Measurements from ENCODE around the gene CRB2. TPM values are rescaled to one million over a fixed set of nuclear protein-coding genes. Genes with fewer than 3 reads are reported as not detected.

The CRB2 gene
- total and polyA plus RNA-seq, 3 experiments from 2014 or later, result 0.05 TPM; not detected in 2

DNA sequence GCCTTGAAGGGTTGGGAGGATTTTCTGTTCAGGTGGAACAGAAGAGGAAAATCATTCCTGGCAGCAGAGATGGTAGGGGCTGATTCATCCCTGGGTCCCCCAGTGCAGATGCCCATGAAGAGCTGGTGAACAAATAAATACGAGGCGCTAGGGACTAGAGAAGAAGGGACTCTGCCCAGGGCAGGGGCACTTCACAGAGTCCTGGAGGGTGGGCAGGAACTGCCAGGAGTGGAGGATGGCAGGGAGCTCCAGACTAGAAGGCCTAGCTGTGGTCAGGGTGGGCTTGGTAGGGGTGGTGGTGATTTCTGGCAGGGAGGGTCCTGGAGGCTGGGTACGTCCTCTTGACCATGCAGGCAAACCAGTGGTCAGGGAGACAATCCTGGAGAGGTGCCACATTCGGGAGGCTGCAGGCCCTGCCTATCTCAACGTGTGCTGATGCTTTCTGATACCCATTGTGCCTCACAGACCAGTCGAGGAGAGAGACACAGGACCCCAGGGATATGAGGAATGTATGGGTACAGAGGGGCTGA is 69.9 kb downstream of the CRB2 start:
- Mint-ChIP-seq H3K9me3 (no peaks in the 10 kb centered on the region), H3K27me3 (peaks cover 0 to 1% of the 10 kb centered on the region in 2 donors), H3K4me3 (no peak overlapping the region), H3K27ac (no peak overlapping the region), H3K36me3 (peaks cover 14 to 34% (median 34%) of the 10 kb centered on the region in 3 donors), H3K4me1 (no peaks in the 10 kb centered on the region)
- CTCF ChIA-PET, result interaction anchor here (0.7 kb wide), 1 partner anchor 19 kb away, joined by 3 read pairs; no protein-coding TSS in a partner anchor
- Histone ChIP-seq H3K9me3 (ENCODE audit: low read length) (no peaks in the 10 kb centered on the region), H3K4me1 (ENCODE audit: insufficient read depth, low read length) (no peaks in the 10 kb centered on the region), H3K27me3 (ENCODE audit: insufficient read depth, low read length, poor library complexity, severe bottlenecking) (no peaks in the 10 kb centered on the region), H3K27ac (ENCODE audit: low read depth, low read length) (no peak overlapping the region), H3K4me3 (ENCODE audit: low read length) (no peak overlapping the region), H3K36me3 (ENCODE audit: insufficient read depth, low read length) (no peaks in the 10 kb centered on the region)
- DNase-seq, result no peak
- POLR2A ChIA-PET, result no interaction called here

DNA sequence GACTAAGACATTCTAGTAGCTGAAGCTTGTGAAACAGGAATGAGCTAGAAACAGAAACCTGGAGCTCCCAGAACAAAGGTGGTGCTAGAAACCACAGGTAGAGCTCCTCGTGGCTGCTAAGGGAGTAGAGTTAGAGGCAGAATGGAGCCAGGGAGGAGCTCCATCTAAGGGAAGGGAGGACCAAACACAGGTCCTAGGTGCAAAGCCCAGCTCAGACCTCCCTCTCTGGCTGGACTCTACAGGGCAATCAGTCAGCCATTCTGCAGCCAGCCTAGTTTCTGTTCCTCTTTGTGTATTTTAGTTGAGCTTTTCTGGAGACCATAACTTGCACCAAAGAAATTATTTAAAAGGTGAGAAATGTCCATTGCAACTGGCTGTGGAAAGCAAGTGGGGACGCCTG is 70.4 kb downstream of the CRB2 start:
- Mint-ChIP-seq H3K36me3 (peaks cover 14 to 38% (median 34%) of the 10 kb centered on the region in 3 donors), H3K4me1 (no peaks in the 10 kb centered on the region), H3K27ac (no peak overlapping the region), H3K4me3 (no peak overlapping the region), H3K9me3 (no peaks in the 10 kb centered on the region), H3K27me3 (peaks cover 0 to 1% of the 10 kb centered on the region in 2 donors)
- Histone ChIP-seq H3K27me3 (ENCODE audit: insufficient read depth, low read length, poor library complexity, severe bottlenecking) (no peaks in the 10 kb centered on the region), H3K4me3 (ENCODE audit: low read length) (no peak overlapping the region), H3K9me3 (ENCODE audit: low read length) (no peaks in the 10 kb centered on the region), H3K4me1 (ENCODE audit: insufficient read depth, low read length) (no peaks in the 10 kb centered on the region), H3K27ac (ENCODE audit: low read depth, low read length) (no peak overlapping the region), H3K36me3 (ENCODE audit: insufficient read depth, low read length) (no peaks in the 10 kb centered on the region)
- ChIA-PET CTCF (interaction anchor here (0.7 kb wide), 1 partner anchor 19 kb away, joined by 3 read pairs; no protein-coding TSS in a partner anchor), POLR2A (no interaction called here)
- no peak for DNase-seq

Other genes starting within 250 kb of the CRB2 start
- gene STRBP, start 87.6 kb upstream of the CRB2 start, total RNA-seq, result 10 to 100 TPM; 31.4 to 32.3 TPM
- 22.2 TPM for gene STRBP, start 87.6 kb upstream of the CRB2 start, polyA plus RNA-seq